ENCODE measurements around the gene ZP1. TPM values are rescaled to one million over a fixed set of nuclear protein-coding genes. Genes with fewer than 3 reads are reported as not detected.

The ZP1 gene
- total RNA-seq, 4 donors from 2014 or later: not detected

DNA sequence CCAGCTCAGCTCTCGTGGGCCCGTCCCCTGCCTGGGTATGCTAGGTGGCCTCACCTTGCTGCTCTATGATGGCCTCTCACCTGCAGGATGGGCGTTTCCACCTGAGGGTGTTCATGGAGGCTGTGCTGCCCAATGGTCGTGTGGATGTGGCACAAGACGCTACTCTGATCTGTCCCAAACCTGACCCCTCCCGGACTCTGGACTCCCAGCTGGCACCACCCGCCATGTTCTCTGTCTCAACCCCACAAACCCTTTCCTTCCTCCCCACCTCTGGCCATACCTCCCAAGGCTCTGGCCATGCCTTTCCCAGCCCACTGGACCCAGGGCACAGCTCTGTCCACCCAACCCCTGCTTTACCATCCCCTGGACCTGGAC lies 2.1 kb downstream of the ZP1 start:
- 92% methylated on average over 4 of the region's 7 CpGs; no CpG with 5 or more reads in 1 of the 2 donors for WGBS, 2 donors
- no peak overlapping the region for H3K27ac ChIP-seq
- no peaks in the 10 kb centered on the region for H3K27me3 ChIP-seq
- no peaks in the 10 kb centered on the region for H3K9me3 ChIP-seq
- intact Hi-C loops (cut with DNase I): no loop called here
- H3K36me3 ChIP-seq: no peaks in the 10 kb centered on the region
- H3K4me1 ChIP-seq: peaks cover 7 to 24% (median 8%) of the 10 kb centered on the region in 3 donors
- no peak for DNase-seq
- no peak overlapping the region for H3K4me3 ChIP-seq
- TF ChIP-seq POLR2A (IDR thresholded peaks at IDR 0.05) (no peak), CTCF (IDR thresholded peaks at IDR 0.05) (no peak)

DNA sequence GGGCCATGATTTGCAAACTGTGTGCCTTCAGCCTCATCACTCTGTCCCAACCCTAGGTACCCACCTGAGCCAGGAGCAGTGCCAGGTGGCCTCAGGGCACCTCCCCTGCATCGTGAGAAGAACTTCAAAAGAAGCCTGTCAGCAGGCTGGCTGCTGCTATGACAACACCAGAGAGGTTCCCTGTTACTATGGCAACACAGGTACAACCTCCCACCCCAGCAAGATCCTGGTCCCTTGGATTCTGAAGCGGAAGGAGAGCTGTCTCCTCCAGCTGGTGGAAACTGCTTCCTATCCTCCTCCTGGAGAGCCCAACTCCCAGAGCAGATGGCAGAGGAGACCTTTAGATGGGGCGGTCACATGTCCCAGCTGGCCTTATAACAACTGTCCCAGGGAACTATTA lies 2.9 kb downstream of the ZP1 start:
- Histone ChIP-seq H3K4me3 (no peak overlapping the region), H3K27me3 (no peaks in the 10 kb centered on the region), H3K9me3 (no peaks in the 10 kb centered on the region), H3K4me1 (peaks cover 7 to 24% (median 8%) of the 10 kb centered on the region in 3 donors), H3K27ac (no peak overlapping the region), H3K36me3 (no peaks in the 10 kb centered on the region)
- 78 to 90% methylated on average over 2 to 3 of the region's 3 CpGs for WGBS, 2 donors
- TF ChIP-seq CTCF (IDR thresholded peaks at IDR 0.05) (no peak), POLR2A (IDR thresholded peaks at IDR 0.05) (no peak)
- DNase-seq: no peak
- intact Hi-C loops (cut with DNase I): no loop called here

DNA sequence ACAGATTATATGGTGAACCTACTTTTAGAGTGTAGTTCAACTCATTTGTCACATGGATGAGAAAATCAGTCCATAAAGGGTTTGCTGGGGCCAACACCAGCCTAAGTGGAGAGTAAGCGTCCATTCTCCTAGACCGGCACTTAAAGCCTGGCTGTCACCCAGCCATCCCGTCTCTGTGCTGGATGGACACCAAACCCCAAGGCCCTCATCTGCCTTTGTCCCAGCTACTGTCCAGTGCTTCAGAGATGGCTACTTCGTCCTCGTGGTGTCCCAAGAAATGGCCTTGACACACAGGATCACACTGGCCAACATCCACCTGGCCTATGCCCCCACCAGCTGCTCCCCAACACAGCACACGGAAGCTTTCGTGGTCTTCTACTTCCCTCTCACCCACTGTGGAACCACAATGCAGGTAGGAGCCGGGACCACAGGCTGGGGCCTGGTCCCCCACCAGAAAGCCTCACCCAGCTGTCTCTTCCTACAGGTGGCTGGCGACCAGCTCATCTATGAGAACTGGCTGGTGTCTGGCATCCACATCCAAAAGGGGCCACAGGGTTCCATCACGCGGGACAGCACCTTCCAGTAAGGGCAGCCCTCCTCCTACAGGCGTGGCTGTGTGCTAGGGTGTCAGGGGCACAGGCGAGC lies 3.5 kb downstream of the ZP1 start:
- no peaks in the 10 kb centered on the region for H3K36me3 ChIP-seq
- H3K4me1 ChIP-seq: peaks cover 7 to 24% (median 8%) of the 10 kb centered on the region in 3 donors
- H3K27me3 ChIP-seq: no peaks in the 10 kb centered on the region
- intact Hi-C loops (cut with DNase I): no loop called here
- TF ChIP-seq POLR2A (IDR thresholded peaks at IDR 0.05) (no peak), CTCF (IDR thresholded peaks at IDR 0.05) (no peak)
- no peak for DNase-seq
- no peaks in the 10 kb centered on the region for H3K9me3 ChIP-seq
- 83 to 86% methylated on average over 6 to 8 of the region's 13 CpGs for WGBS, 2 donors
- no peak overlapping the region for H3K4me3 ChIP-seq
- no peak overlapping the region for H3K27ac ChIP-seq

DNA sequence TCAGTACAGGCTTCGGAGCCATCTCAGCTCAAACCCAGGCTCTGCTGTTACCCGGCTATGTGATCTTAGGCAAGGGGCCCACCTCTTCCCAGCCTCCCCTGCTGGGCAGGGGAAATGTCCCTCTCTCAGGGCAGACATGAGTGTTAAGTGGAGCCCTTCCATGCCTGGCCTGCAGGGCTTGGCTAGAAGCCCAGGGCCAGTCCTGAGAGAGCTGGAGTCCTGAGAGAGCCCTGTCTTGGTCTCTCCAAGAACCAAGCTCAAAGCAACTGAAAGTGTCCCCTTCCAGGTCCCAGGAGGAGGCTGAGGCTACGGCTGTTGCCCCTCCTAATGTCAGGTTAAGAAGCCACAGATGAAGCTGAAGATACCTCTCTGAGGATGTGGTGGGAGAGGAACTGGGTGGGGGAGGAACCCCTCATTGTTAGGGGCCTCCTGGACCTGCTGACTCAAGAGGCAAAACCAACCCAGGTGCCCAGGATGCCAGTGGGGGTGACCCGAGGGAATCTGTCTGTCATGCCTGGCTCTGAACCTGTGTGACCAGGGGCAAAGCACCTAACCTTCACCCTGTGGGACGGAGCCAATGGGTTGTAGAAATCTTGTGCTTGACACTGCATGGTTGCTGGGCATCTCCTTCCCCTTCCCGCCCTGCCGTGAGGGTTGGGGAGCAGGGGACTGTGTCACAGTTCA lies 4.2 kb downstream of the ZP1 start:
- intact Hi-C loops (cut with DNase I): no loop called here
- Histone ChIP-seq H3K36me3 (no peaks in the 10 kb centered on the region), H3K4me1 (peaks cover 7 to 24% (median 8%) of the 10 kb centered on the region in 3 donors), H3K27ac (peak overlapping the region in 1 of 4 donors; percentile 21), H3K27me3 (no peaks in the 10 kb centered on the region), H3K9me3 (no peaks in the 10 kb centered on the region), H3K4me3 (no peak overlapping the region)
- WGBS, 2 donors: 74 to 90% methylated on average over 2 to 6 of the region's 7 CpGs
- DNase-seq: no peak
- TF ChIP-seq POLR2A (IDR thresholded peaks at IDR 0.05): no peak
- TF ChIP-seq CTCF (IDR thresholded peaks at IDR 0.05): no peak

- DNase-seq: no peak
- no peaks in the 10 kb centered on the region for H3K36me3 ChIP-seq
- 92 to 100% methylated on average over 3 to 4 of the region's 6 CpGs for WGBS, 2 donors
- H3K27me3 ChIP-seq: no peaks in the 10 kb centered on the region
- H3K9me3 ChIP-seq: no peaks in the 10 kb centered on the region
- peak overlapping the region in 1 of 4 donors; percentile 26 for H3K27ac ChIP-seq
- no peak overlapping the region for H3K4me3 ChIP-seq
- TF ChIP-seq CTCF (IDR thresholded peaks at IDR 0.05) (no peak), POLR2A (IDR thresholded peaks at IDR 0.05) (no peak)
- intact Hi-C loops (cut with DNase I): no loop called here
- H3K4me1 ChIP-seq: peaks cover 7 to 24% (median 8%) of the 10 kb centered on the region in 3 donors
These were observed 5.0 kb downstream of the ZP1 start for GRCh38 chr11:60872124-60872960.
